Stimulated activated CD8-positive, alpha-beta memory T cell treated with anti-CD3 and anti-CD28 coated beads, Interleukin-7, amount 100 ng/mL, for 1 hour (primary cell): Measurements from ENCODE around the gene FBXO40.
"Not testable (repeated sequence)": the region's sequence is repeated elsewhere in the genome, so short reads cannot be mapped to it uniquely, and the experiment has no call there.

Source experiments
- DNase-seq, 2 donors: peaks; one replicate each; pipeline ENCODE4 v3.0.0-alpha.2; 2020; ENCODE audit warnings: low read depth in 2 of 2

The FBXO40 gene, protein sequence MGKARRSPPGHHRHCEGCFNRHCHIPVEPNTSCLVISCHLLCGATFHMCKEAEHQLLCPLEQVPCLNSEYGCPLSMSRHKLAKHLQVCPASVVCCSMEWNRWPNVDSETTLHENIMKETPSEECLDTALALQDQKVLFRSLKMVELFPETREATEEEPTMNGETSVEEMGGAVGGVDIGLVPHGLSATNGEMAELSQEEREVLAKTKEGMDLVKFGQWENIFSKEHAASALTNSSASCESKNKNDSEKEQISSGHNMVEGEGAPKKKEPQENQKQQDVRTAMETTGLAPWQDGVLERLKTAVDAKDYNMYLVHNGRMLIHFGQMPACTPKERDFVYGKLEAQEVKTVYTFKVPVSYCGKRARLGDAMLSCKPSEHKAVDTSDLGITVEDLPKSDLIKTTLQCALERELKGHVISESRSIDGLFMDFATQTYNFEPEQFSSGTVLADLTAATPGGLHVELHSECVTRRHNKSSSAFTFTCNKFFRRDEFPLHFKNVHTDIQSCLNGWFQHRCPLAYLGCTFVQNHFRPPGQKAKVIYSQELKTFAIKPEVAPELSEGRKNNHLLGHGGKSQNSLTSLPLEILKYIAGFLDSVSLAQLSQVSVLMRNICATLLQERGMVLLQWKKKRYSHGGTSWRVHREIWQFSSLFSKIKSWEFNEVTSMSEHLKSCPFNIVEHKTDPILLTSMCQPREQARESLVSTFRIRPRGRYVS

DNA sequence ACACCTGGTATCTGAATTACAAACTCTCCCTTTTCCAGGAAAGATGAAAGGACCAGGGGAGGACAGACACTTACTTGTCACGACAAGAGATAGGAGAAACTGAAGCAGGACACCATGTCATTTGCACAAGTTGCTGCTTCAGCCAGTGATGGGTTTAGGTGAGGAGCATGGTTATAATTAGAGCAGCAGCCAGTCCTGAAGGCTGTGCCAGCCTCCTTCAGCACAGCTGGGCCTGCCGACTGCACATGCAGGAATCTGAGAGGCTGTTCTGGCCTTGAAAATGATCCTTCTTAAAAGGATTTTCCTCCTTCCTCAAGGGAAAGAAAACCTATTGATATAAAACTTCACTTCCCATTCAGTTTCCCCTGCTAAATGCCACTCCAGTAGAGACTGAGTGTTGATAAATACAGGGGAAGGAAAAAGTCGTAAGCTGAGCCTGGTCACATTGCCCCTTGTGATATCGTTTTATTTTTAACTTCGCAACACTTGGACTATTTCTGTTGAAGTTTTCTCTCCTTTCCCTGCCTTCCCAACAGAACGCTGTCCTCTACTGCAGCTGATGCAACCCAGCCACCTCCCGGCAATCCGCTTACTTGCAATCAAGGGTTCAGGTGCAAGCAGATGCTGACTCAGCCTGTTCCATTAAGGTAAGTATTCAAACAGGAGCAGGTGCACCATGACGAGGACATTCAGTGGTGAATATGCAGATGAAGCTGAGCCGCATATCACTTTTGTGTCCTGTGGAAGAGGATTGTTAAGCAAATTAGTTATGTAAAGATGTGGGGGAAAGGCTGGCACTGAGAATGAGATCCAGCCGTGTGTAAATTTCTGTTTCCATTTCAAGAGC, at the start of gene FBXO40:
FBXO40 (plus strand) TSS at position 524 of the 847 bp plus-strand sequence. CDS start 27,197 bp downstream, outside the sequence.
- no peak for DNase-seq

DNA sequence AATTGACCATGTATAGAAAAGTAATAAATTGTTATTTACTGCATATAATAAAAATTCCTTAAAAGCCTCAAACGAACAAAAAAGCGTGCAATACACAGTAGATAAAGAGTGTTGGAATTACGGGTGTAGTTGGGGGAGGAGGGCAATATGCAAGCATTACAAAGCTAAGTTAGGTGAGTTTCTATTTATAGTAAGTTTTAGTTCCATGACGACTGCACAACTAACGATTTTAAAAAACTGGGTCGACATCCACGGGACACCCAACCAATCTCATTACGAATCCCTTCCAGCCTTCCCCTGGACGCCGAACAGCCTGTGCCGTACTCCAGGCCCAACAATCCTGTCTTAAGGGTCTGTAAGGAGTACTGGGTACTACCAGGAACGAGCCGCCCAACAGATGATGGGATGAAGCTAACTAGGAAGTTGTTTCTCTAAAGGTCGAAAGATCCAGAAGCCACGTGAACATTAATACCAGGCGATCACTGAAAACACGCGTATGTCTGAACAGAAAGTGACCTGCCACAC, 48.1 kb upstream of the FBXO40 start:
- no peak for DNase-seq

DNA sequence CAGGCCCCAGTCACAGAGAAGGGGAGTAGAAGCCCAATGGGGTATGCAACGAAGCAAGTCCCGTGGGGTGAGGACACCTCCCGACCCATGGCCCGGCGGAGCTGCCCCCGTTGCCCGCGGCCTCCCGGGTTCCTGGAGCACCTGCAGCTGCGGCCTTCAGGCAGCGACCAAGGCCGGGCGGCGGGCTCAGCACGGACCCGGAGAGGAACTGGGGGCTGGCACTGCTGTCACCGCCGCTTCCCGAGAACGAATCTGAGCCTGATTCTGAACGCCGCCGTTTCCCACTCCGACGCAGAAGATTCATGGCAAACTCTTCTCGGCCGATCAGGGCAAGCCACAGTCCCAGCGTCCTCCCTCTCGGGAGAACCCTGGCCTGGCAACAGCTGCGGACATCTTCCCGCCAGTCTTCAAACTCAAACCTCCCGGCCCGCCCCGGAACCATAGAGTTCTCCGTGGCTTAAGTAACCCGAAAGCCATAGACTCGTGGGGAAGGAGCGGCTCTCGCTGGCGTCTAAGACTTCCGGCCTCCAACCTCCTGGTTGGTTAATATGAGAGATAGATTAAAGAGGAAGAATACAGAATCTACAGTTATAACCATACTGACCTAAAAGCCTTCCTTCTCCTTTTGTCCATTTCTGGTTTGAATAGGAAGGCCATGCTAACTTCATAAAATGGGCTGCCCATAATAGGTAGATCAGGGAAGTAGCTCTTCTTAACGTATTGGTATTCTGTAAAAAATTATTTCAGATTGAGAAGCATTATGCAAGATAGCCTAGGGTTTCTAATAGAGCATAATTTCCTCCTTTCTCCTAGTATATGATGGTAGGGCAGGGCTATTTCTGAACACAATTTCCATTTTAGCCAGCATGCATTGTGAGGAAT, 47.4 kb upstream of the FBXO40 start, which contains the start of gene POLQ:
POLQ (minus strand) TSS at position 415 of the 882 bp plus-strand sequence; CDS start at position 304, 111 bp downstream.
- DNase-seq: peak; percentile 65 to 73

DNA sequence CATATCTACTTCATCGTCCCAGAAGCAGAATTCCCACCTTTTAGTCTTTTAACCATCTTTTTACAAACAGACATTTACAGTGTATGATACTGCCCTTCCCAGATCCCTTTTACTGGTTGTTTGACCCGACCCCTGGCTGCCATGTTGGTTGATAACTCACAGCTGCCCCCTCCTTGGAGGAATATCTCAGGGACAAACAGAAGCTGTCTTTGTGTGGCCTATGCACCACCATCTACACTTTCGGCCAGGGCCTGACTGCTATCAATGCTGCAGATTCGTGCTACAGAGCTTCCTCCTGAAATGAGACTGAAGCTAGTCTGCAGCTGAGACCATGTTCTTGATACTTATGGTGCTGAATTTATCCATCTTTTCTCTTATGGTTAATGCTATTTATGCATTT, 40.8 kb upstream of the FBXO40 start:
- DNase-seq: no peak

DNA sequence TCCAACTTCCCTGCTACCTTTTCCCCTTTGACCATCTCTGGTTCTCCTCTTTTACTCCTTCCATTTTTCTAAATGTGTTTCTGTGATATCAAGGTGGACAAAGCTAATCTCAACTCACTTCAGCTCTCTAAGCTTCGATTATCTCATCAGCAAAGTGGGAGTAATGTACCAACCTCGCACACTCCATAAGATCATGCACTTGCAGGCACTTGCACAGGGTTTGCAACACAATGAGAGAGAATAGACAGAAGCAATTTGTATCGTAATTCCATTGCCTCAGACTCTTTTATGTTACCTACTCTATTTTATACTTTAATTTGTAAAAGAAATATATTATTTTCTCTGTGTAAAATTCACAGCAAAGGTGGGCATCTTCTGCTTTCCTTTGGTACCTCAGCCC, 40.4 kb upstream of the FBXO40 start:
- DNase-seq: no peak

DNA sequence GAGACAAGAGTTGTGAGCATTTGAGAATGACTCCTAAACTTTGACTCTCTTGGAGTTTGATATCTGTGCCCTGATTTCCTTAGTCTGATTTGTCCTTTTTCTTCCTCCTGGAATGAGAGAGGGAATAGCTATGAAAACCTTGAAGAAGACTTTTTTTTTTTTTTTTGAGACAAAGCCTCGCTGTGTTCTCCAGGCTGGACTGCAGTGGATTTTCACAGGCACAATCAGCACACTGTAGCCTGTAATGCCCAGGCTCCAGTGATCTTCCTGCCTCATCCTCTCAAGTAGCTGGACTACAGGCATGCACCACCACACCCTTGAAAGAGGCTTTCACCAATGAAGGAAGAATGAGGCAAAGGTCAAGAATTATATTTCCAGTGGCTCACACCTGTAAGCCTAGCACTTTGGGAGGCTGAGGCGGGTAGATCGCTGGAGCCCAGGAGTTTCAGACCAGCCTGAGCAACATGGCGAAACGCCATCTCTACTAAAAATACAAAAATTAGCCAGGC, 35.7 kb upstream of the FBXO40 start:
- no peak for DNase-seq

DNA sequence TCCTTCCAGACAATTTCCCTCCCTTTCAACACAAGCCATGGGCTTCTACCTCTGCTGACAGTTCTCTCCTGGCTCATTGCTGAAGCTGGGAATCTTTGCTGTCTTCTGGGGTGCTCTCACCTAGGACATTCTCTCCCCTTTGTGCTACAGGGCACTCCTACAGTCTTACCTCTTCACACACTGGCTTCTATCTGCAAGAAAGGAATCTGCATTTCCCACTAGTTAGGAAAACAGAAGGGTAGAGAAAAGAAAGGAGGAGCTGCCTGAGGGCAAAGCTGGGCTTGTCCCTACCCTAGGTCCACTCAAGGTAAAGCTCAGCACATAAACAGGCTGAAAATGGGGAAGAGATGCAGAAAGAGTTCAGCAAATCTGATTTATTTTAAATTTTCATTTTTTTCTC, 31.0 kb upstream of the FBXO40 start:
- DNase-seq: no peak

DNA sequence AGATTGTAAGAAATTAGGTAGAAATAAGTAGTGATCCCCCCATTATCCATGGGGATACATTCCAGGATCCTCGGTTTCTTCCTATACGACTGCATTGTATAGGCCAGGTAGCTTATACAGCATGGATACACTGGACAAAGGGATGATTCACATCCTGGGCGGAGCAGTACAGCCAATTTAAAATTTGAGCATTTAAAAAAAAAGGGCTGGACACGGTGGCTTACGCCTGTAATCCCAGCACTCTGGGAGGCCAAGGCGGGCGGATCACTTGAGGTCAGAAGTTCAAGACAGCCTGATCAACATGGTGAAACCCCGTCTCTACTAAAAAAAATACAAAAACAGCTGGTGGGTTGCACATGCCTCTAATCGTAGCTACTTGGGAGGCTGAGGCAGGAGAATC, 26.4 kb upstream of the FBXO40 start:
- DNase-seq: no peak

DNA sequence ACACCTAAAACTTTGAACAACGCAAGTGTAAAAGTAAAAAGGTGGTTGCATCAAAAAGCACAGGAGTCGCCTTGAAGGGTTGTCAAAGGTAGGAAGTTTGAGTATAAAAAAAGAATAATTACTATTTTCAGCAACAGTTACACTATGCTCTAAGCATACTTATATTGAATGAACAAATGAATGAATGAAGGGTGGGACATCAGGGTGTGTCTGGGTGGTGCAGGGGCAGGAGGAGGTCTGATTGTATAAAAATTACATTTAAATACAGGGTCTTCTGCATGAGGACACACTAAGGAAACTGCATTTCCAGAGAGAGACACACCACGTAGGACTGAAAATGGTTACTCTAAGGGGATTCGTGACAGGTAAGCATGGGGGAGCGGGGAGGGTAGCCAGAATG, 25.5 kb upstream of the FBXO40 start, which contains the start of gene ARGFX:
ARGFX (plus strand) TSS at position 301 of the 400 bp plus-strand sequence. CDS start 2,765 bp downstream, outside the sequence.
- DNase-seq: no peak

DNA sequence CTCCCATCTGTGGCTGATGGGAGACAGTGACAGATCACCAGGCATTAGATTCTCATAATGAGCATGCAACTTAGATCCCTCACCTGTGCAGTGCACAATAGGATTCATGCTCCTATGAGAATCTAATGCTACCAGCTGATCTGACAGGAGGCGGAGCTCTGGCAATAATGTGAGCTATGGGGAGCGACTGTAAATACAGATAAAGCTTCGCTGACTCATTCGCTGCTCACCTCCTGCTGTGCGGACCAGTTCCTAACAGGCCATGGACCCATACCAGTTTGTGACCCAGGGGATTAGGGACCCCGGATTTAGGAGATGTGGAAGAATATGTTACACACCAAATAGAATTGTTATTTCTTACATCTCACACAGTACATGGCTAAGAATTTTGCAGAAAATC, 18.7 kb upstream of the FBXO40 start:
- no peak for DNase-seq

DNA sequence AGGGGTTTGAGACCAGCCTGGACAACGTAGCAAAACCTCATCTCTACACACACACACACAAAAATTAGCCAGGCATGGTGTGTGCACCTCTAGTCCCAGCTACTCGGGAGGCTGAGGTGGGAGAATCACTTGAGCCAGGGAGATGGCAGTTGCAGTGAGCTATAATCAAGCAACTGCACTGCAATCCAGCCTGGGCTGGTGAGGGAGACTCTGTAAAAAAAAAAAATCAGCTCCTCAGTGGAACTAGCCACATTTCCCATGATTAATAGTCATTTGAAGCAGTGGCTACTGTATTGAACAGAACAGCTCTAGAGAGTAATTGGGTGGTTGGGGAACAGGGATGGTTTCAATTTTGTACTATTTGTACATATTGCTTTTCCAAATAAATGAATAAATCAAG, 11.5 kb upstream of the FBXO40 start:
- DNase-seq: no peak

DNA sequence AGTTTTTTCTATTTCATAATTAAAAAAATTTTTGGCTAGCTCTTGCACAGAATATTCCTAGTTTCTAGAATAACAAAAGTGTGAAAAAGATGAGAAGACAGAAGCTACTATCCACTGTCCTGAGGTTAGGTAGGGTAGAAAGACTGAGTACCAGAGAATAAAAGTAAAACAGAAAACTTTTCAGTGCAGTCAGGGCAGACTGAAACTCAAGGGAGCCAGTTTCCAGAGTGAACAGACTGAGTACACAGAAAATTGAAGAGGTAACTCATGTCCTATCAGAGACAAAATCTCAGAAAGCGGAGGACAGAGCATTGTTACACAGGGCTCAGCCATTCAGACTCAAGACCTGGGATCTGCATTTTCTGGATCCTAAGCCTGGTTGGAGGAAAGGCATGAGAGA, 8.8 kb upstream of the FBXO40 start:
- no peak for DNase-seq

DNA sequence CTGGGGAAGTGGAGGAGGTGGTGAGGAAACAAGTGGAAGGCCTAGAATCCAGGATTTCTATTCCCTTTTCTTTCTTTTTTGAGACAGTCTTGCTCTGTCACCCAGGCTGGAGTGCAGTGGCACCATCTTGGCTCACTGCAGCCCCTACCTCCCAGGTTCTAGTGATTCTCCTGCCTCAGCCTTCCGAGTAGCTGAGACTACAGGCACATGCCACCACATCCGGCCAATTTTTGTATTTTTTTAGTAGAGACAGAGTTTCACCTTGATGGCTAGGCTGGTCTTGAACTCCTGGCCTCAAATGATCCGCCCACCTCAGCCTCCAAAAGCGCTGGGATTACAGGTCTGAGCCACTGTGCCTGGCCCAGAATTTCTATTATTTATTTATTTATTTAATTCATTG, 627 bp downstream of the FBXO40 start:
- DNase-seq: not testable (repeated sequence)

DNA sequence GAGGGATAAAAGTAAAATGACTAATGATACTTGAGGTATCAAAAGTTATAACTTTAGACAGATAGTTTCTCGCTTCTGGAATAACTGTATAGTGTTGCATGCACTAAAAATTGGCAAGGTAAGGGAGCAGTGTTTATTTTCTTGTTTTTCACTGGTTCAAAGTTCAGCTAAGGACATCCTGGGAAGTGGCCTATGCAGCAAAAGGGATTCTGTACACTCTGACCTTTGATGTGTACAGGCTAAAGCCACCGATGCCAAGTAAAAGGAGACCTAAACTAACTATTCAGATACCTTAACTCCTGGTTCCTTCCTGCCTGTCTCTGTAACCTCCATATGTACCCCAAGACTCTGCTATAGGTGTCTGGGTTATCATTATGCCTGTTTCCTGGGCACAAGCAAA, 1.7 kb downstream of the FBXO40 start:
- DNase-seq: no peak

DNA sequence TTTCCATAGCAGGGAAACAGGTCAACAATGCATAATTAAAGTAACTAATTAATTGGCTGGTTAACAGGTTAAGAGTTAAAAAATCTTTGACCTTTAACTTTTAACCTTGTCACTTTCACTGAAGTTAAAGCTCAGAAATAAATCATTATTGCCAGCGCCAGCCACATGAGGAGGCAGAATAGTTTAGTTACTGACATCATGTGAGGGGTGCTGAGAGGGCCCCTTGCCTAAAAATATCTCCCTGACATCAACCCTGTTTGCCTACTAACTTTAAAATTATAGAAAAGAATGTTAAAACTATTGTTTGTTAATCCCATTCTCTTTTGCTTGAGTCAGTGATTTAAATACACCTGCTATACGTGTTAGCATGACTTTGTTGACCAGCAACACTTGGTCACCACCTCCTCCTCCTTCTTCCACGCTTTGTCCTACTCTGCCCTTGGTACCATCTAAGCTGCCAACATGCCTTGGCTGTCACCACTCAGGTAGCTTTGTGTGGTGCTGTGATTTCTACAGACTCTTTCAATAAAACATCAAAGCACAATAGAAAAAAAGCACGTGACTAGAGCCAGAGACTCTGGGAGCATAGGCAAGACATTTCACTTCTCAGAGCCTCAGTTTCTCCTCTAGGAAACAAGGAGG, 2.7 kb downstream of the FBXO40 start:
- no peak for DNase-seq

DNA sequence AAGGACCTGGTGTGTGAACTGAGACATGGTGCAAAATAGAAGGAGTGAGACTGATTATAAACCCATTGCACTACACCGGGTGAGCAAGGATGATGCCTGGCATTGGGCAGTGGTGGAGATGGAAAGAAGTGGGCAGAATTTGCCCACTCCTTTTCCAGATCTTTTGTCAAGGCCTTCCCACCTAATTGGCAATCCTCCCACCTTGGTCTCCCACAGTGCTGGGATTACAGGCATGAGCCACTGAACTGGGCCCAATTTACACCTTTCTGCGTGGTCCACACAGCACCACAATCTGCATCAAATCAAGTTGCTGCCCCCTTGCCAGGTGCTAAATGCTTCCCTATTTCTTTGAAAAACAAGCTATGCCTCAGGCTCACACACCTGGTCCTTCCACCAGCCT, 5.4 kb downstream of the FBXO40 start:
- no peak for DNase-seq

DNA sequence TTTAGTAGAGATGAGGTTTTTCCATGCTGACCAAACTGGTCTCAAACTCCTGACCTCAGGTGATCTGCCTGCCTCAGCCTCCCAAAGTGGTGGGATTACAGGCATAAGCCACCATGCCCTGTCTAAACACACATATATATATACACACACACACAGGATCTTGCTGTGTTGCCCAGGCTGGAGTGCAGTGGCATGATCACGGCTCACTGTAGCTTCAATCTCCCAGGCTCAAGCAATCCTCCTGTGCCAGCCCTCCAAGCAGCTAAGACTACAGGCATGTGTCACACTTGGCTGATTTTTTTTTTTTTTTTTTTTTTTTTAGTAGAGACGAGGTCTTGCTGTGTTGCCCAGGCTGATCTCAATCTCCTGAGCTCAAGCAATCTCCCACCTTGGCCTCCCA, 6.7 kb downstream of the FBXO40 start:
- not testable (repeated sequence) for DNase-seq

DNA sequence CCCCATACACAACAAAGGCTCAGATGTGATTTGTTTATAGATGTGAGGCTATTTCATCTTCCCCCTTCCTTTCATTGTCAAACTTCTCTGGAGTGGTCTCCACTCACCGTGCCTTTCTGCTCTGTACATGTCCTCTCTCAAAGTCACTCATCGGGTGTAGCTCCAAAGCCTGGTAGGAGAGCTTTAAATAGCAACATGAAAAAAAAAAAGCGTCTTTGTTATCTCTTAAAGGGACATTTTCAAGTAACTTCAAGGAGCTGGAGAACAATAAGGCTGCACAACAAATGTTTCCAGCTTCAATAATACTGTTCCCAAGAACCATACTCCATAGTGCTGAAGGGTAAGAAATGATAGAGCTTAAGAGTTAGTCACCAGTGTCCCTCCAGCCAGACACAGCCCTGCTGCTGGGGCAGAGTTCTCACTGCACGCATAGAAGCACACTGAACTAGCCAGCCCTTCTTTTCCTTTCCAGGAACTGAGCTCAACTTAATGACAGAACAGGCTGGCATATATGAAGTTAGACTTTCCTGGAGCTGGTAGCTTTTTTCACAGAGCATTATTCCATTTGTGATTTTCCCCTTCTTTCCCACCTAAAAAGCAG, 8.1 kb downstream of the FBXO40 start:
- DNase-seq: no peak

DNA sequence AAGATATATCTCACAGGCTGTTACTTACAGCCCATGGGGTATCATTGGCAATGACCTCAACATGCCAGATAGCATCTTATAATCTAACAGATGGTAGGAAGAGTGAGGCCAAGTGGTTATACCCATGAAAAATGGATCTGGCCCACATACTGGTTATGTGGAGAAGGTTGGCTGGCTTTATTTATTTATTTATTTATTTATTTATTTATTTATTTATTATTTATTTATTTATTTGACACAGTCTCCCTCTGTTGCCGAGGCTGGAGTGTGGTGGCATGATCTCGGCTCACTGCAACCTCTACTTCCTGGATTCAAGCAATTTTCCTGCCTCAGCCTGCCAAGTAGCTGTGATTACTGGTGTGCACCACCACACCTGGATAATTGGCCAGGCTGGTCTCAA, 11.6 kb downstream of the FBXO40 start:
- DNase-seq: no peak

DNA sequence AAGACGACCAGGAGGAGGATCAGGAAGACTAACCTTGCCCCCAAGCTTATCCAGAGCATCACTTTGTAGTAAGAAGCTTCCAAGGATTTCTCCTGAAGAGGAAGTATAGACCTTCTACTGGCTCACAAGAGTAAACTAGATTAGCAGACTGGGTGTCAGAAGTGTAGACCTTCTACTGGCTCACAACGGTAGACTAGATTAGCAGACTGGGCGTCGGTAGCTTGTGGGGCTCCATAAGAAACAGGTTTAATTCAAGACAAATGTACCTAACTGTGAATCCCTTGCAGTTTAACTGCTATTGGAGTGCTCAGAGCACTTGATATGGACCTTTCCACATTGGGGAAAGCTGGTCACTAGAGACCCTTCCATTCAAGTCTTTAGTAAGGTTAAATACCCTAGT, 12.9 kb downstream of the FBXO40 start:
- DNase-seq: no peak
